Smooth muscle cell (in vitro differentiated cells): ENCODE data around the gene C1orf87. TPM values are rescaled to one million over a fixed set of nuclear protein-coding genes. Genes with fewer than 3 reads are reported as not detected.

ENCODE experiments used
- DNase-seq: peaks from one replicate; lab custom pipeline; 2025; ENCODE audit not compliant: unreplicated experiment; lab: John Stamatoyannopoulos, UW
- H2AFZ ChIP-seq: fragments of 200-600 bp; sonication (generic); 2 replicates; pipeline ENCODE4 v1.6.0; 2016; ENCODE audit warnings: antibody characterized with exemption, low read depth, mild to moderate bottlenecking
- H3F3A ChIP-seq: fragments of 200-600 bp; sonication (generic); 2 replicates; pipeline ENCODE4 v1.6.0; 2017; ENCODE audit warnings: antibody characterized with exemption, low read depth
- H3K27ac ChIP-seq: fragments of 200-600 bp; sonication (generic); 2 replicates; pipeline ENCODE4 v1.5.1; 2016; ENCODE audit warnings: low read depth, mild to moderate bottlenecking
- H3K27me3 ChIP-seq: fragments of 200-600 bp; sonication (generic); 2 replicates; pipeline ENCODE4 v1.6.1; 2016; ENCODE audit warnings: low read depth, mild to moderate bottlenecking
- H3K36me3 ChIP-seq: fragments of 200-600 bp; sonication (generic); 2 replicates; pipeline ENCODE4 v1.5.1; 2016; ENCODE audit warnings: low read depth
- H3K4me1 ChIP-seq: fragments of 200-600 bp; sonication (generic); 2 replicates; pipeline ENCODE4 v1.5.1; 2016; ENCODE audit warnings: low read depth
- H3K4me2 ChIP-seq: fragments of 200-600 bp; sonication (generic); 2 replicates; pipeline ENCODE4 v1.6.0; 2016; ENCODE audit warnings: mild to moderate bottlenecking
- H3K4me3 ChIP-seq: fragments of 200-600 bp; sonication (generic); 2 replicates; pipeline ENCODE4 v1.5.1; 2016; ENCODE audit warnings: mild to moderate bottlenecking
- H3K79me2 ChIP-seq: fragments of 200-600 bp; sonication (generic); 2 replicates; pipeline ENCODE4 v1.6.0; 2016; ENCODE audit warnings: low read depth, mild to moderate bottlenecking
- H3K9ac ChIP-seq: fragments of 200-600 bp; sonication (generic); 2 replicates; pipeline ENCODE4 v1.6.0; 2016; ENCODE audit warnings: low read depth
- H3K9me3 ChIP-seq: fragments of 200-600 bp; sonication (generic); replicated peaks from 2 replicates; pipeline ENCODE4 v1.5.1; 2016; ENCODE audit warnings: low read depth
- H4K20me1 ChIP-seq: fragments of 200-600 bp; sonication (generic); 2 replicates; pipeline ENCODE4 v1.6.0; 2016; ENCODE audit warnings: low read depth
- CTCF ChIP-seq: fragments of 200-600 bp; sonication (generic); IDR thresholded peaks from 2 replicates; pipeline ENCODE4 v1.5.1; 2017; ENCODE audit warnings: borderline replicate concordance, mild to moderate bottlenecking, antibody characterized with exemption; ENCODE audit not compliant: insufficient read depth, poor library complexity, severe bottlenecking
- WGBS: methylation state at CpG from one replicate; pipeline ENCODE4 v1.1.7; 2016; ENCODE audit warnings: low lambda C conversion rate; 5-methylcytosine and 5-hydroxymethylcytosine counted together
- polyA plus RNA-seq: library from polyadenylated mRNA; unstranded; fragments of >200 nt; fragmentation: Nextera tagmentation; extraction: Ambion mirVana; gene quantifications from 2 replicates; pipeline ENCODE4 v1.2.1, GENCODE V29; 2016
- total RNA-seq: library from RNA; depleted of rRNA; stranded (reverse); fragments of >200 nt; gene quantifications from 2 replicates; pipeline ENCODE4 v1.2.3, GENCODE V29; 2014

The C1orf87 gene
- total and polyA plus RNA-seq, 2 experiments from 2014 or later: not detected

DNA sequence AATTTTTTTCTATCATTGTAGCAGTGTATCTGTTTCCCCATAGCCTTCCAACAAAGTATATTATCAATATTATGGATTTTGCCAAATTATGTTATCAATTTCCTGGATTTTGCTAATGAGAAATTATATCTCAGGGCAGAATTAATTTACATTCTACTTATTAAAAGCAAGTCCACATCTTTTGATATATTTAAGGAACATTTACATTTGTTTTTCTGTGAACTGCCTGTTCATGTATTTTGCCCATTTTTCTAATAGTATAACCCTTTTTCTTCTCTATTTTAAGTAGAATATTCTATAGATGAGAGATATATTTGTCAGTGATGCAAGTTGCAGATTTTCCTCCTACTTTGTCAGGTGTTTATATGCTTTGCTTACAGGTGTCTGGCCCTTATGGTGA, 24.4 kb downstream of the C1orf87 start:
- H3K4me3 ChIP-seq: no peak overlapping the region
- H3K27me3 ChIP-seq: no peaks in the 10 kb centered on the region
- H3K4me2 ChIP-seq: no peak overlapping the region
- no peaks in the 10 kb centered on the region for H3K36me3 ChIP-seq
- no peak for DNase-seq
- no peaks in the 10 kb centered on the region for H4K20me1 ChIP-seq
- H3K9me3 ChIP-seq: no peaks in the 10 kb centered on the region
- H3K9ac ChIP-seq: no peak overlapping the region
- no peak overlapping the region for H3K27ac ChIP-seq
- TF ChIP-seq CTCF: no peak
- H3K4me1 ChIP-seq: no peaks in the 10 kb centered on the region
- no peaks in the 10 kb centered on the region for H3F3A ChIP-seq
- no peaks in the 10 kb centered on the region for H3K79me2 ChIP-seq
- no peak overlapping the region for H2AFZ ChIP-seq

GRCh38 chr1:60044881-60045280, 28.7 kb downstream of the C1orf87 start:
- no peaks in the 10 kb centered on the region for H3K9me3 ChIP-seq
- no peaks in the 10 kb centered on the region for H3F3A ChIP-seq
- no peak overlapping the region for H2AFZ ChIP-seq
- H3K36me3 ChIP-seq: no peaks in the 10 kb centered on the region
- no peaks in the 10 kb centered on the region for H3K27me3 ChIP-seq
- no peak overlapping the region for H3K9ac ChIP-seq
- no peaks in the 10 kb centered on the region for H3K4me1 ChIP-seq
- H3K79me2 ChIP-seq: no peaks in the 10 kb centered on the region
- peak overlapping the region; percentile 6 for H3K4me2 ChIP-seq
- H3K27ac ChIP-seq: no peak overlapping the region
- DNase-seq: no peak
- no peak overlapping the region for H3K4me3 ChIP-seq
- no peaks in the 10 kb centered on the region for H4K20me1 ChIP-seq
- TF ChIP-seq CTCF: no peak

- no peaks in the 10 kb centered on the region for H3K27me3 ChIP-seq
- no peak overlapping the region for H3K4me2 ChIP-seq
- no peak for TF ChIP-seq CTCF
- no peak for DNase-seq
- H3F3A ChIP-seq: no peaks in the 10 kb centered on the region
- no peak overlapping the region for H3K27ac ChIP-seq
- no peaks in the 10 kb centered on the region for H4K20me1 ChIP-seq
- H3K9ac ChIP-seq: no peak overlapping the region
- no peak overlapping the region for H2AFZ ChIP-seq
- H3K79me2 ChIP-seq: no peaks in the 10 kb centered on the region
- 80% methylated on average over 2 of the region's 2 CpGs for WGBS
- no peak overlapping the region for H3K4me3 ChIP-seq
- H3K4me1 ChIP-seq: no peaks in the 10 kb centered on the region
- H3K36me3 ChIP-seq: no peaks in the 10 kb centered on the region
- H3K9me3 ChIP-seq: no peaks in the 10 kb centered on the region
These were observed 31.8 kb downstream of the C1orf87 start for GRCh38 chr1:60041783-60042182.

DNA sequence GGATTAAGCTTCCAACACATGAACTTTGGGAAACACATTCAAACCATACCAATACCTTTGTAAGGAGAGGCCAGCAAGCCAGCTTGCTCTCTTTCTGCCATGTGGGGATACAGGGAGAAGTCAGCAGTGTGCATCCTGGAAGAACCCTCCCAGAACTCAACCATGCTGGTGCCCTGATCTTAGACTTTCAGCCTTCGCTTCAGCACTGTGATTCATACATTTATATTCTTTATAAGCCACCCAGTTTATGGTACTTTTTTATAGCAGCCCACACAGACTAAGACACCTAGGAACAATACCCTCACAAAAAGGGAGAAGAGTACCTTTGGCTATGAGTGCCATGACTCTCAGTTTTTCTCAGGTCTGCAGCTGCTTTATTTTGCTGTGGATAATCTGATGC, 35.9 kb downstream of the C1orf87 start:
- Histone ChIP-seq H2AFZ (no peak overlapping the region), H3K9ac (no peak overlapping the region), H3K79me2 (no peaks in the 10 kb centered on the region), H4K20me1 (no peaks in the 10 kb centered on the region), H3F3A (no peaks in the 10 kb centered on the region), H3K36me3 (no peaks in the 10 kb centered on the region), H3K27me3 (no peaks in the 10 kb centered on the region), H3K4me3 (no peak overlapping the region), H3K4me2 (no peak overlapping the region), H3K4me1 (no peaks in the 10 kb centered on the region), H3K27ac (no peak overlapping the region), H3K9me3 (no peaks in the 10 kb centered on the region)
- DNase-seq: no peak
- TF ChIP-seq CTCF: no peak
- WGBS: 100% methylated on average over 1 of the region's 1 CpG
